ENCODE measurements around the gene NDUFS8.
"Not testable (repeated sequence)": the region's sequence is repeated elsewhere in the genome, so short reads cannot be mapped to it uniquely, and the experiment has no call there.

DNA sequence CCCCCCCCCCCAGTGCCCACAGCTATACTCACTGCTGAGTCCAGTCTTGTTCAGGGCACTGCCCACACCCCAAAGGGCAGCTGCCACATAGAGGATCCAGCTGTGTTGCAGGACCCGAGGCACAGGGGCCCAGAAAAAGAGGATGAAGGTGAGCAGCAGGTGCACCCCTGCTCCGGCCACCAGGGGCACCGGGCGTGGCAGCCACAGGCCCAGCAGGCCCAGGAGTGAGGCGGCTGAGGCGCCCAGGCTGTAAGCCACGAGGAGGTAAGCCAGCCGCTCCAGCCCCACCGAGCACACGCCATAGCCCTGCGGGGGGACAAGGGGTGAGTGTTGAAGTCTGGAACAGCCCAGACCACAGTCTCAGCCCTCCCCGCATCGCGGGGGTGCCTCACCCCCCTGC lies 34.9 kb upstream of the NDUFS8 start:
- TF ChIP-seq RCOR1 (conservative IDR thresholded peaks at IDR 0.05; ENCODE audit: low read depth, low read length); POLR2AphosphoS2 (IDR thresholded peaks at IDR 0.05; ENCODE audit: low read depth, low read length); ZNF274 (IDR thresholded peaks at IDR 0.05; ENCODE audit: insufficient read depth, insufficient read length); POLR2A (IDR thresholded peaks at IDR 0.05; ENCODE audit: low read depth, low read length); HDAC2 (IDR thresholded peaks at IDR 0.05); EP300 (IDR thresholded peaks at IDR 0.05; ENCODE audit: borderline replicate concordance in 1 of 2, control insufficient read depth in 1 of 2, low read depth in 2 of 2, low read length in 2 of 2); KDM1A (IDR thresholded peaks at IDR 0.05; ENCODE audit: borderline replicate concordance): not testable (repeated sequence)
- TF ChIP-seq, protein P1, sequence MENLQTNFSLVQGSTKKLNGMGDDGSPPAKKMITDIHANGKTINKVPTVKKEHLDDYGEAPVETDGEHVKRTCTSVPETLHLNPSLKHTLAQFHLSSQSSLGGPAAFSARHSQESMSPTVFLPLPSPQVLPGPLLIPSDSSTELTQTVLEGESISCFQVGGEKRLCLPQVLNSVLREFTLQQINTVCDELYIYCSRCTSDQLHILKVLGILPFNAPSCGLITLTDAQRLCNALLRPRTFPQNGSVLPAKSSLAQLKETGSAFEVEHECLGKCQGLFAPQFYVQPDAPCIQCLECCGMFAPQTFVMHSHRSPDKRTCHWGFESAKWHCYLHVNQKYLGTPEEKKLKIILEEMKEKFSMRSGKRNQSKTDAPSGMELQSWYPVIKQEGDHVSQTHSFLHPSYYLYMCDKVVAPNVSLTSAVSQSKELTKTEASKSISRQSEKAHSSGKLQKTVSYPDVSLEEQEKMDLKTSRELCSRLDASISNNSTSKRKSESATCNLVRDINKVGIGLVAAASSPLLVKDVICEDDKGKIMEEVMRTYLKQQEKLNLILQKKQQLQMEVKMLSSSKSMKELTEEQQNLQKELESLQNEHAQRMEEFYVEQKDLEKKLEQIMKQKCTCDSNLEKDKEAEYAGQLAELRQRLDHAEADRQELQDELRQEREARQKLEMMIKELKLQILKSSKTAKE (IDR thresholded peaks at IDR 0.05; ENCODE audit: low read depth, poor library complexity, severe bottlenecking), result not testable (repeated sequence)
- TF ChIP-seq, protein P2, sequence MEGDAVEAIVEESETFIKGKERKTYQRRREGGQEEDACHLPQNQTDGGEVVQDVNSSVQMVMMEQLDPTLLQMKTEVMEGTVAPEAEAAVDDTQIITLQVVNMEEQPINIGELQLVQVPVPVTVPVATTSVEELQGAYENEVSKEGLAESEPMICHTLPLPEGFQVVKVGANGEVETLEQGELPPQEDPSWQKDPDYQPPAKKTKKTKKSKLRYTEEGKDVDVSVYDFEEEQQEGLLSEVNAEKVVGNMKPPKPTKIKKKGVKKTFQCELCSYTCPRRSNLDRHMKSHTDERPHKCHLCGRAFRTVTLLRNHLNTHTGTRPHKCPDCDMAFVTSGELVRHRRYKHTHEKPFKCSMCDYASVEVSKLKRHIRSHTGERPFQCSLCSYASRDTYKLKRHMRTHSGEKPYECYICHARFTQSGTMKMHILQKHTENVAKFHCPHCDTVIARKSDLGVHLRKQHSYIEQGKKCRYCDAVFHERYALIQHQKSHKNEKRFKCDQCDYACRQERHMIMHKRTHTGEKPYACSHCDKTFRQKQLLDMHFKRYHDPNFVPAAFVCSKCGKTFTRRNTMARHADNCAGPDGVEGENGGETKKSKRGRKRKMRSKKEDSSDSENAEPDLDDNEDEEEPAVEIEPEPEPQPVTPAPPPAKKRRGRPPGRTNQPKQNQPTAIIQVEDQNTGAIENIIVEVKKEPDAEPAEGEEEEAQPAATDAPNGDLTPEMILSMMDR (IDR thresholded peaks at IDR 0.05 in 2 of 3, conservative IDR thresholded peaks at IDR 0.05 in 1 of 3; ENCODE audit: control insufficient read depth in 2 of 3, extremely low read depth in 1 of 3, insufficient read depth in 1 of 3, low read depth in 3 of 3, low read length in 3 of 3), result not testable (repeated sequence)
- TF ChIP-seq, protein P3, sequence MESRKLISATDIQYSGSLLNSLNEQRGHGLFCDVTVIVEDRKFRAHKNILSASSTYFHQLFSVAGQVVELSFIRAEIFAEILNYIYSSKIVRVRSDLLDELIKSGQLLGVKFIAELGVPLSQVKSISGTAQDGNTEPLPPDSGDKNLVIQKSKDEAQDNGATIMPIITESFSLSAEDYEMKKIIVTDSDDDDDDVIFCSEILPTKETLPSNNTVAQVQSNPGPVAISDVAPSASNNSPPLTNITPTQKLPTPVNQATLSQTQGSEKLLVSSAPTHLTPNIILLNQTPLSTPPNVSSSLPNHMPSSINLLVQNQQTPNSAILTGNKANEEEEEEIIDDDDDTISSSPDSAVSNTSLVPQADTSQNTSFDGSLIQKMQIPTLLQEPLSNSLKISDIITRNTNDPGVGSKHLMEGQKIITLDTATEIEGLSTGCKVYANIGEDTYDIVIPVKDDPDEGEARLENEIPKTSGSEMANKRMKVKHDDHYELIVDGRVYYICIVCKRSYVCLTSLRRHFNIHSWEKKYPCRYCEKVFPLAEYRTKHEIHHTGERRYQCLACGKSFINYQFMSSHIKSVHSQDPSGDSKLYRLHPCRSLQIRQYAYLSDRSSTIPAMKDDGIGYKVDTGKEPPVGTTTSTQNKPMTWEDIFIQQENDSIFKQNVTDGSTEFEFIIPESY (IDR thresholded peaks at IDR 0.05), result not testable (repeated sequence)
- TF ChIP-seq, protein P4, sequence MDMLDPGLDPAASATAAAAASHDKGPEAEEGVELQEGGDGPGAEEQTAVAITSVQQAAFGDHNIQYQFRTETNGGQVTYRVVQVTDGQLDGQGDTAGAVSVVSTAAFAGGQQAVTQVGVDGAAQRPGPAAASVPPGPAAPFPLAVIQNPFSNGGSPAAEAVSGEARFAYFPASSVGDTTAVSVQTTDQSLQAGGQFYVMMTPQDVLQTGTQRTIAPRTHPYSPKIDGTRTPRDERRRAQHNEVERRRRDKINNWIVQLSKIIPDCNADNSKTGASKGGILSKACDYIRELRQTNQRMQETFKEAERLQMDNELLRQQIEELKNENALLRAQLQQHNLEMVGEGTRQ (IDR thresholded peaks at IDR 0.05; ENCODE audit: borderline replicate concordance, low read depth, low read length), result not testable (repeated sequence)

All from GM12878 (cell line).